Metanephros (tissue), 1 donor: ENCODE results near the gene NCOR2. TPM values are rescaled to one million over a fixed set of nuclear protein-coding genes. Genes with fewer than 3 reads are reported as not detected.

Source experiments
- total RNA-seq: library from RNA; depleted of rRNA; stranded (reverse); fragments of >200 nt; gene quantifications from one replicate; pipeline ENCODE4 v1.2.3, GENCODE V29; 2014

Gene NCOR2
- total RNA-seq = 111 TPM

DNA sequence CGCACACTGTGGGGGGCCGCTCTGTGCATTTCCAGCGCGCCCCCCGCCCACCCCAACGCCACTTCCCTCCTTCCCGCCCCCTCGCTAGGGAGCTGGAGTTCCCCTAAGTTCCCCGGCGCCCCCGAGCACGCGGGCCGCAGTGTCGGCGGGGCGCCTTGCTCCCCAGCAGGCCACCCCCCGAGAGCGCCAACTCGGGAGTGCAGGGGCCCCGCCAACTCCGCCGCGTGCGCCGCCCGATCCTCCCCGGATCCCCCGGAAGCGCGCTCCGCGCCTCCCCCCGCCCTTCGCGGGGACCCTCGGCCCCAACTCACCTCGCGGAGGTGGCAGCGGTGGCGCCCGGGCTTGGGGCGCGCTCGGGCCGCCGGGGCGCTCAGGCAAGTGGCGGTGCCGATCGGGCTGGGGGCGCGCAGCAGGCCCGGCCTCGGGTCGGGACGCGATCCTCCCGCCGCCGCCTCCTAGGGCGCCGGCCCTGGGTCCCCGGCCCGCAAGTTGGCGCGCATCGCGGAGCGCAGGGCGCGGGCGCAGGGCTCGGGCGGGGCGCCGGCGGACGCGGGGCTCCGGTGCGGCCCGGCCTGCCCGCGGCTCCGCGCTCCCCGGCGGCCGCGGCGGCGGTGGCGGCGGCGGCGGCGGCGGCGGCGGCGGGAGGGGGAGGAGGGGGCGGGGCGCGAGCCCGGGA is at the start of gene NCOR2:
TSS of gene NCOR2 (minus strand) at position 616 of the 676 bp plus-strand sequence. CDS start 72,361 bp downstream, outside the sequence.

